HG03097 (cell line): ENCODE measurements around the gene TMCC1.
"Not testable (repeated sequence)": the region's sequence is repeated elsewhere in the genome, so short reads cannot be mapped to it uniquely, and the experiment has no call there.

Experiments used
- ATAC-seq: cut with Tn5 transposase; IDR thresholded peaks from one replicate; pipeline ENCODE4 v1.9.1; 2021; ENCODE audit not compliant: unreplicated experiment, low FRiP score

Gene TMCC1

DNA sequence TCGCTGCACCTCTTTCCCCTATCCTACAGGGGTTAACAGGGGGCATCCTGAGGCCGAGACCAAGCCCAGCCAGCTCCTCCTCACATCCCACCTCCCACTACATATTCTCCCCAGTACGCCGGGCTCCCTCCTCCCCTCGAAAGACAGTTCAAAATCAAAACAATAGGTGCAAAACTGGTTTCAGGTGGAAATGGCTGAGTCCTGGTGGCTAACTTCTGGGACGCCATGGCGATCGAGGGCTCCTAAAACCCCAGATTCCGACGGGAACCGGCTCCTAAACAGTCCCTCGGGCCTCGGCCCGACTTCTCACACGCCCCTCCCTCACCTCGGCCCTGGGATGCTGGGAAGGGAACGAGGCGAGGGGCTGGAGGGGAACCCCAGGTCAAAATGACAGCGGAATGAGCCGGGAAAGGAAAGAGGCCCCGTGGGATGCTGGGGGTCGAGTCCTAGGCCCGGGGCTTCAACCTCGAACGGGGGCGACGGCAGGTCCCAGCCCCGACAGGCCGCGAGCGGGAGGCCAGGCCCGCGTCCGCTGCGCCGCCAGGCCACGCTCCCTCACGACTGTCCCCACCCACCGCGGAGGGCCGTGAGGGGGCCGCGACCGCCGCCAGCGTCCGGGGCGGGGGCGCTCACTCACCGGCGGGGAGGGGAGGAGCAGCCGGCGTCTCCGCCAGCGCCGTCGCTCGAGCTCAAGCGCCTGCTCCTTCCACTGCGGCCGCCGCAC is 492 bp downstream of the TMCC1 start:
- peak; percentile 58 for ATAC-seq

DNA sequence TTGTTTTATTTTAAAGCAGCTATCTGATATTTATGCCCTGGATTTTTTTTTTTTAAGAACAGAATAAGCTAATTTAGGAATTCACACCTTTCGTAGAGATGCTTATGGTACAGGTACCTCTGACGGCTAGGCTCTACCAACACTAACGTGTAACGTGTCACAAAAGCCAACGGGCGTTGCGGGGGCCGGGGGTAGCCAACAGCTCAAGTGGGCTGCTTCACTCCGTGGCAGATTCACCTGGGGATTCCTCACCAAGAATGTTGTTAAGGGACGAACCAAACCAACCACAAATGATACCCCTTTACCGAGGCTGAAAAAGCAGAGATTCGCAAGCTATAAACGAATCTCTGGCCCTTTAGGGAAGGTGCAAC is 1.0 kb downstream of the TMCC1 start:
- no peak for ATAC-seq

GRCh38 chr3:129890891-129891290 is 2.6 kb downstream of the TMCC1 start:
- no peak for ATAC-seq

DNA sequence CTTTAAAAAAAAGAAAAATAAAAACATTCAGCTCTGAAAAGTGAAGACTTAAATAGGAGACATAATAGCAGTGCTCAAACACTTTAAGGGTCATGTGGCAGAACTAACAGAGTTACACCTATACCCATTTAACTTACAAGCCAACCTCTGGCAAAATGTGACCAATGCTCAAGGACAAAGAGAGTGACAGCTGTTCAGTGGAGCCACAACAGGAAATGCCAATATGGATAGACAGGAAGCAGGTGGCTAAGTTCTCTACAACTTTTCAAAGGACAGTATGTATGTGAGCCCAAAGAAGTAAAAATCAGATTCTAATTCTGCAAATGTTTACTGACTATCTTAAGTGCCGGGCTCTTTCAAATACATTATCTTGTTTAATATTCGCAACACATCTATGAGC is 3.4 kb downstream of the TMCC1 start:
- no peak for ATAC-seq

DNA sequence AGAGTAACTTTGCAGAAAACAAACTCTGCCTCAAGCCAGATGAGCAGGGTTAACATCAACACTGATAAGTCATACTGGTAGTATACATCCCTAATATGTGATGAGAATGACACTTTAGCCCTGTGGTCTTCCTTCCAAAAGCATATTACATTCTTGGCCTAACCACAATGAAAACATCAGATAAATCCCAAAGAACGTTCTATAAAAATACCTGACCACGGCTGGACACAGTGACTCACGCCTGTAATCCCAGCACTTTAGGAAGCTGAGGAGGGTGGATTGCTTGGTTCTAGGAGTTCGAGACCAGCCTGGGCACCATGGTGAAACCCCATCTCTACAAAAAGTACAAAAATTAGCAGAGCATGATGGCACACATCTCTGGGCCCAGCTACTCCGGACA is 4.7 kb downstream of the TMCC1 start:
- no peak for ATAC-seq

DNA sequence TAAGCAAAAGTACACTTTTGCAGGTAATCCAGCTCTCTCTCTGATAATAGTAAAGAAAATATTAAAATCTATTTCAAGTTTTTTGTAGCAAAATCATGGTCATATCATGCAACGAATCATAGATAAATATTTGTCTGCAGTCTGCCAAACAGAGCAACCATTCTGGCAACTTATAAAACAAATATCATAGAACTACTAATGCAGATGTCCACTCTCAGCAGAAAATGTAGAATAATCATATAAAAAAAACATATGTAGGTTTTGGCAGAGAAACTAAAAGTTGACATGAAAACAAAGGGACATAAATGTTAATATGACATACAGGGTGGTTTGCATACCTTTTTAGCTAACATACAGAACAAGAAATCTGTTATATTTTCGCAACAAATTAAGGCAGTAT is 12.2 kb downstream of the TMCC1 start:
- no peak for ATAC-seq

DNA sequence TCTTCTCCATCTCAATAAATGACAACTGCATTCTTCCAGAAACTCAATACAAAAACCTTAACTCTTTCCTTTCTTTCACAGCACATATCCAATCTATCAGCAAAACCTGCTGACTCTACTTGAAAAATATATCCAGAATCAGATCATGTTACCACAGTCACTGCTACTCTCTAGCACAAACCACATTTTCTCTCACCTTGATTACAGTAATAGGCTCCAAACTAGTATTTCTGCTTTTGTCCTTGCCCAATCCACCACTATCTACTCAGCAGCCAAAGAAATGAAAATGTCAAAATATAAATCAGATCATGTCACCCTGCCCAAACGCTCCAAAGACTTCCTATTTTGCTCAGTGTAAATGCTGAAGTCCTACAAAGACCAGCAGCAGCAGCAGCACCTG is 15.2 kb downstream of the TMCC1 start:
- no peak for ATAC-seq

- ATAC-seq = not testable (repeated sequence)
Observed at GRCh38 chr3:129874479-129874878, 19.0 kb downstream of the TMCC1 start.

GRCh38 chr3:129868912-129869311 is 24.6 kb downstream of the TMCC1 start:
- ATAC-seq = no peak

DNA sequence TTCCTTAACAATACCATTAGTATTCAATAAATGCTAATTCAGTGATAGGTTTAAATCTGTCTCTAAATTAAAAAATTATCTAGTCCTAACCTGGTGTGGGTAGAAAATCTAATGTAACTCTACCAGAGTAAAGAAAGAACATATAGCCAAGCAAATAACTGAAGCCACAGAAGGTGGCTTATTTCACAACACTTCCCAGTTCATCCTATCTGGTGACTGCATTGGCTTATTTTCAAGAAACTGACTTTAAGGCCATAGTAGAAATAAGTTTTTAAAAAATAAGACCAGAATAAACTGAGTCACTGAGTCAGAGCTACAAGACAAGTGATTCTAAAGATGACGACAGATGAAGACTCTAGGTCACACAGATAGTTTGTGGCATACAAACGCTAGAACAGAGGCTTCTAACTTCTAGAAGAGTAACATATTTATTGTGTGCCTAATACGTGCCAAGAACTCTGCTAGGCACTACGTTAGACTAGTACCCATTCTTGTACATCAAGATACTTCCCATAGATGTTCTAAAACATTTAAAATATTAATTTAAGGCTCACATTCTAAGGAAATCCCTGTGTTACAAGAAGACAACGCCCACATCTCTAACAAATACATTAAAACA is 25.9 kb downstream of the TMCC1 start:
- ATAC-seq = no peak

- no peak for ATAC-seq
Observed at GRCh38 chr3:129865806-129866205, 27.7 kb downstream of the TMCC1 start.

- ATAC-seq = no peak
Observed at GRCh38 chr3:129864519-129864918, 29.0 kb downstream of the TMCC1 start.

- no peak for ATAC-seq
Observed at GRCh38 chr3:129859272-129859671, 34.2 kb downstream of the TMCC1 start.

DNA sequence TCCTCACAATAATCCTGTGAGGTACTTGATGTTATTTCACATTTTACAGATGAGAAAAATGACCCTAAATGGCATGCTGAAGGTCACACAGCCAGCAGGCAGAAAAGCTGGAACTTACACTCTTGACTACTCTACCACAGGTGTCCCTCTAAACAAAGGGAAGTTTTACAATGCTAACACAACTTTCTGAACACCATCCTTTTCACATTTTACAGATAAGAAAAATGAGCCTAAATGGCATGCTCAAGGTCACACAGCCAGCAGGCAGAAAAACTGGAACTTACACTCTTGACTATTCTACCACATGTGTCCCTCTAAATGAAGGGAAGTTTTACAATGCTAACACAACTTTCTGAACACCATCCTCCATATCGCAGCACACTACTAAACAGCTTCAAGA is 35.6 kb downstream of the TMCC1 start:
- ATAC-seq = no peak

DNA sequence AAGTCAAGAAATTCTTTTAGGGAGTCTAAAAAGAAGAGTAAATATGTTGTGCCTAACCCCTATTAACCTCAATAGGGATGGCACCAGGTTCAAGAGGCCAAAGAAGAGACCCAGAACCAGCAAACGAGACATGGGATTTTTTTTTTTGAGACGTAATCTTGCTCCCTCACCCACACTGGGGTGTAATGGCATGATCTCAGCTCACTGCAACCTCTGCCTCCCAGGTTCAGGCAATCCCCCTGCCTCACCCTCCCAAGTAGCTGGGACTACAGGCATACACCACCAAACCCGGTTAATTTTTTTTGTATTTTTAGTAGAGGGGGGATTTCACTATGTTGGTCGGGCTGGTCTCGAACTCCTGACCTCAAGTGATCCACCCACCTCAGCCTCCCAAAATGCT is 36.7 kb downstream of the TMCC1 start:
- ATAC-seq = not testable (repeated sequence)

DNA sequence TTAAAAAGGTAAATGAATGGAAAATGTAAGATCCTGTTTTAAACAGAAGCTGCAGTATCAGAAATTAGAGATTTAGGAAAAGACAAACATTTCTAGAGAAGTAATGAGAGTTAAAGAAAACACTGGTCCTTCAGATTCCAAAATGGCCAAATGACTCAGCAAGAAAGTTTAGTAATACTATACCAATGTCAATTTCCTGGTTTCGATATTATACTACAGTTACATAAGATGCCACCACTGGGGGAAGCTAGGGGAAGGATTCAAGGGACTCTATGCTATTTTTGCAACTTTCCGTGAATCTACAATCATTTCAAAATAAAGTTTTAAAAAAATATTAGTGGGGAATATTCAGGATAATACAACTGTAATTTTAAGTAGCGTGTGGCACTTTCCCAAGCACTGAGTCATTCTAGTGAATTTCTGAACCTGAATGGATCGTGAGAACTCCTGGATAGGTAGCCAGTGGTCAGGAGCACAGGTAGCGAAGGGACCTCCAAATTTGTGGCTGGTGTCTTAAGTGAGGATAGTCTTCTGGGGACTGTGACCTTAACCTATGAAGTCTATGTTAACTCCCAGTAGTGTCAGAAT is 37.6 kb downstream of the TMCC1 start:
- ATAC-seq = no peak

DNA sequence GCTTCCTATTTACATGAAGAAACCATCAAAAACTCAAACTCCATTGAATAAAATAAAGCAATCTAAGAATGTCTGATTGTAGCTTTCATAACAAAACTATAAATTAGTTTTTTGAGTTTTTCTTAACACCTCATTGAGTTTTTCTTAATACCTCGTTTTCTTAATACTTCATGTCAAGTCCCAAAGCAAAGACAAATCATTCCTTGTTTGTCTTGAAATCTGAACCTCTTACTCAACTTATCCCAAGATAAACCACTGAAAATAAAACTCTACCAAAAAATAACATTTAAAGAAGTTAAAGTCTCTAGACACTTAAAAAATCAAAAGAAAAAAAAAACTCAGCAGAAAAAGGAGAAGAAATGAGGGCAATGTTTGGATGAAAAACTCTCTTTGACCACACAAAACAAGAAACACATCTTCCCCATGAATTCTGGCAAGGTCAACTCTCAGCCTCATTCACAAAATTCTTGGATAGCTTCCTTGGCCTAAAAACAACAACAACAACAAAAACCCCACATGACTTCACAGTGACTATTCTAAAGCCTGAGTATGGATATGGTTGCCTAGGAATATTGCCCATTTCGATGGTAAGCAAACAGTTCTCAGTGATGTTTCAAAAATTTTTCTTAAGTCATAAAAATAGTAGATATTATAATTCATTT is 38.2 kb downstream of the TMCC1 start:
- no peak for ATAC-seq

- ATAC-seq = no peak
Observed at GRCh38 chr3:129854460-129854859, 39.1 kb downstream of the TMCC1 start.

- no peak for ATAC-seq
Observed at GRCh38 chr3:129845956-129846355, 47.6 kb downstream of the TMCC1 start.

- ATAC-seq = no peak
Observed at GRCh38 chr3:129840707-129841360, 52.7 kb downstream of the TMCC1 start.

- ATAC-seq = no peak
Observed at GRCh38 chr3:129838086-129838485, 55.4 kb downstream of the TMCC1 start.
